DOHH2 (cell line): ENCODE results near the gene GFI1B.
A peak's percentile ranks its signal among the peaks of the same experiment; 100 is the strongest.

Experiments used
- H3F3A ChIP-seq: fragments of 200-600 bp; sonication (generic), shearing (Covaris generic); 2 replicates; pipeline ENCODE4 v1.6.0; 2016; ENCODE audit warnings: antibody characterized with exemption, mild to moderate bottlenecking; ENCODE audit not compliant: control insufficient read depth, insufficient read depth
- H3K27ac ChIP-seq: fragments of 200-600 bp; sonication (generic); 2 replicates; pipeline ENCODE4 v1.5.1; 2014; ENCODE audit warnings: low read depth, mild to moderate bottlenecking, low read length, moderate library complexity
- H3K27me3 ChIP-seq: fragments of 200-600 bp; sonication (generic); 2 replicates; pipeline ENCODE4 v1.6.1; 2014; ENCODE audit warnings: mild to moderate bottlenecking, low read length, mixed read lengths; ENCODE audit not compliant: control insufficient read depth
- H3K36me3 ChIP-seq: fragments of 200-600 bp; sonication (generic); 2 replicates; pipeline ENCODE4 v1.6.1; 2014; ENCODE audit warnings: mild to moderate bottlenecking, low read length, moderate library complexity, mixed read lengths; ENCODE audit not compliant: control insufficient read depth
- H3K4me1 ChIP-seq: fragments of 200-600 bp; sonication (generic); 2 replicates; pipeline ENCODE4 v1.6.1; 2014; ENCODE audit warnings: mild to moderate bottlenecking, low read length, mixed read lengths; ENCODE audit not compliant: control insufficient read depth
- H3K4me2 ChIP-seq: fragments of 200-600 bp; sonication (generic); 2 replicates; pipeline ENCODE4 v1.6.0; 2014; ENCODE audit warnings: mild to moderate bottlenecking, low read length, moderate library complexity
- H3K4me3 ChIP-seq: fragments of 200-600 bp; sonication (generic); 2 replicates; pipeline ENCODE4 v1.5.1; 2014; ENCODE audit warnings: mild to moderate bottlenecking, low read length, mixed read lengths
- H3K79me2 ChIP-seq: fragments of 200-600 bp; sonication (generic); 2 replicates; pipeline ENCODE4 v1.6.1; 2014; ENCODE audit warnings: mild to moderate bottlenecking, low read length, mixed read lengths; ENCODE audit not compliant: control insufficient read depth
- H3K9me2 ChIP-seq: fragments of 200-600 bp; sonication (generic); replicated peaks from 2 replicates; pipeline ENCODE4 v1.6.1; 2014; ENCODE audit warnings: mild to moderate bottlenecking, low read length, mixed read lengths; ENCODE audit not compliant: control insufficient read depth
- H3K9me3 ChIP-seq: fragments of 200-600 bp; sonication (generic); 2 replicates; pipeline ENCODE4 v1.6.1; 2014; ENCODE audit warnings: antibody characterized with exemption, low read length, mixed read lengths; ENCODE audit not compliant: control insufficient read depth, insufficient read depth
- H4K20me1 ChIP-seq: fragments of 200-600 bp; sonication (generic); 2 replicates; pipeline ENCODE4 v1.6.0; 2014; ENCODE audit warnings: low read depth, mild to moderate bottlenecking, antibody characterized with exemption, low read length, moderate library complexity; ENCODE audit not compliant: control insufficient read depth, insufficient read depth
- EZH2phosphoT487 ChIP-seq: fragments of 200-600 bp; sonication (generic); IDR thresholded peaks from 2 replicates; pipeline ENCODE4 v1.6.1; 2017; ENCODE audit warnings: borderline replicate concordance, mild to moderate bottlenecking, antibody characterized with exemption, low read length, moderate library complexity, mixed read lengths
- TF ChIP-seq, protein P1 (sequence below): fragments of 200-600 bp; sonication (generic); IDR thresholded peaks from one replicate; pipeline ENCODE4 v1.5.1; 2014; ENCODE audit warnings: antibody characterized with exemption, mild to moderate bottlenecking, low read depth, low read length; ENCODE audit not compliant: poor library complexity, severe bottlenecking

Gene GFI1B

DNA sequence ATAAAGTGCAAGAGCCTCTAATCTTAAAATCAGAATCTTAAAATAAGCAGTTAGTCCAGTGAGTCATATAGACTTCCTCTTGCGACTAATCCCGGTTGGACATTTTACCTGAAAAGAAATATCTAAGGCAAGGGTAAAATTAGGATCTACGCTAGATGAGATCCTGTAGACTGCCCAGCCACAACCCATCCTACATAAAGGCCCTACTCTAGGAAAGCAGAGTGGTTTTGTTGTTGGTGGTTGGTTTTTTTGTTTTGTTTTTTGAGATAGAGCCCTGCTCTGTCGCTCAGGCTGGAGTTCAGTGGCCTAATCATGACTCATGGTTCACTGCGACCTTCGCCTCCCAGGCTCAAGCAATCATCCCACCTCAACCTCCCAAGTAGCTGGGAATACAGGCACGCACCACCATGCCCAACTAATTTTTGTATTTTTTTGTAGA lies 41.0 kb upstream of the GFI1B start:
- no peak for TF ChIP-seq EZH2phosphoT487
- TF ChIP-seq, protein P1, sequence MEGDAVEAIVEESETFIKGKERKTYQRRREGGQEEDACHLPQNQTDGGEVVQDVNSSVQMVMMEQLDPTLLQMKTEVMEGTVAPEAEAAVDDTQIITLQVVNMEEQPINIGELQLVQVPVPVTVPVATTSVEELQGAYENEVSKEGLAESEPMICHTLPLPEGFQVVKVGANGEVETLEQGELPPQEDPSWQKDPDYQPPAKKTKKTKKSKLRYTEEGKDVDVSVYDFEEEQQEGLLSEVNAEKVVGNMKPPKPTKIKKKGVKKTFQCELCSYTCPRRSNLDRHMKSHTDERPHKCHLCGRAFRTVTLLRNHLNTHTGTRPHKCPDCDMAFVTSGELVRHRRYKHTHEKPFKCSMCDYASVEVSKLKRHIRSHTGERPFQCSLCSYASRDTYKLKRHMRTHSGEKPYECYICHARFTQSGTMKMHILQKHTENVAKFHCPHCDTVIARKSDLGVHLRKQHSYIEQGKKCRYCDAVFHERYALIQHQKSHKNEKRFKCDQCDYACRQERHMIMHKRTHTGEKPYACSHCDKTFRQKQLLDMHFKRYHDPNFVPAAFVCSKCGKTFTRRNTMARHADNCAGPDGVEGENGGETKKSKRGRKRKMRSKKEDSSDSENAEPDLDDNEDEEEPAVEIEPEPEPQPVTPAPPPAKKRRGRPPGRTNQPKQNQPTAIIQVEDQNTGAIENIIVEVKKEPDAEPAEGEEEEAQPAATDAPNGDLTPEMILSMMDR: no peak
- Histone ChIP-seq H3K4me3 (no peak overlapping the region), H3K27ac (no peak overlapping the region), H3K27me3 (no peaks in the 10 kb centered on the region), H3F3A (peaks cover 7% of the 10 kb centered on the region), H3K9me2 (no peaks in the 10 kb centered on the region), H4K20me1 (peaks cover 12% of the 10 kb centered on the region), H3K9me3 (no peaks in the 10 kb centered on the region), H3K36me3 (peaks cover 65% of the 10 kb centered on the region), H3K79me2 (peaks cover 99% of the 10 kb centered on the region), H3K4me2 (no peak overlapping the region), H3K4me1 (peaks cover 41% of the 10 kb centered on the region)

DNA sequence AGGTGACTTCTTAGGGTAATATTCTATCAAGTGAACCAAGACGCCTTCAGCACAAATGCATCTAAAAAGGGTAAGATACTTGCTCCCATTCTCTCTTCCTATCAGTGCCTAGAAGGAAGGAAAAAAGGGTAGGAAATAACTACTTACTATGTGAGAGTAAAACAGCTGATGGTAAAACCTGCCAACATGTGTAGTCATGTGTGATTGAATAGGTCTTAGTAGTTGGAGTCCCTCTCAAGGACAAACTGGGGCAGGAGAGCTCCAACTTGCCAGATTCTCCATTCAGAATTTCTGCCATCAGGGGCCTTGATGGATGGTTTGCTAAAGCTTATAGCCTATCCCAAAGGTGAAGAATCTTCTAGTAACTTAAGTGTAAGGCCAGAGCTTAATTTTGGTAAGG lies 39.3 kb upstream of the GFI1B start:
- H4K20me1 ChIP-seq: peaks cover 12% of the 10 kb centered on the region
- H3K9me2 ChIP-seq: no peaks in the 10 kb centered on the region
- no peaks in the 10 kb centered on the region for H3K27me3 ChIP-seq
- no peak overlapping the region for H3K27ac ChIP-seq
- H3K4me1 ChIP-seq: peaks cover 49% of the 10 kb centered on the region
- H3K4me2 ChIP-seq: no peak overlapping the region
- H3K79me2 ChIP-seq: peaks cover 97% of the 10 kb centered on the region
- peaks cover 62% of the 10 kb centered on the region for H3K36me3 ChIP-seq
- TF ChIP-seq, protein P1: no peak
- no peak for TF ChIP-seq EZH2phosphoT487
- H3K9me3 ChIP-seq: no peaks in the 10 kb centered on the region
- H3F3A ChIP-seq: peaks cover 16% of the 10 kb centered on the region
- H3K4me3 ChIP-seq: no peak overlapping the region

DNA sequence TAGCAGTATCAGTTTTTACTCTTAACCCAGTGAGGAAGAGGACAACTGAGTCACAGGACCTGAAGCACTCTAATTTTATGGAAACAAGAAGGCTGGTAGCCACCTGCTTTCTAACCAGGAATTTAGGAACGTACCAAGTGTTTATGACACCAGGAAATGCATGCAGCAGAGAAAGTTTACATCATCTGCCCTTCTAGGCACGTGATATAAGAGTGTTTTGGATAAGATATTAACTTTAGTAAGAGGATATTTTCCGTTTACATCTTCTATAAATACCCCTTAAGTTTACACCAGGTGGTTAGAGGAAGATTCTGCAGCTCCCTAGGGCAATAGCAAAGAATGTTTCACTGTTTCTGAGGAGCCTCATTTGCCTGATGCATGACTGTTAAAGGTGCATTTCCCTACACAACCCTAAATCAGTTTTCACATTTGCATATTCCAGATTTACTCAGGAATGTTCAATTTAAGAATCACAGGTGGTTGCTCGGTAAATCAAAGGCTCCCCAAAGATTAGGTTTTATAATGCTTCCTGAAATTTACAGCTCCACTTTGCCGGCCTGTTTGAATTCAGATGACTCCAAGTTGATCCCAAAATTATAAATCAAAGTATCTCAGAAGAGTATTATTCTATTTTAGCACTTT lies 35.8 kb upstream of the GFI1B start:
- peaks cover 51% of the 10 kb centered on the region for H3K36me3 ChIP-seq
- peaks cover 65% of the 10 kb centered on the region for H3K79me2 ChIP-seq
- H3K9me3 ChIP-seq: no peaks in the 10 kb centered on the region
- peaks cover 76% of the 10 kb centered on the region for H3K4me1 ChIP-seq
- TF ChIP-seq EZH2phosphoT487: no peak
- TF ChIP-seq, protein P1: no peak
- no peaks in the 10 kb centered on the region for H3K27me3 ChIP-seq
- peaks cover 18% of the 10 kb centered on the region for H3F3A ChIP-seq
- H3K27ac ChIP-seq: peak overlapping the region; percentile 98
- peak overlapping the region; percentile 93 for H3K4me3 ChIP-seq
- peak overlapping the region; percentile 93 for H3K4me2 ChIP-seq
- no peaks in the 10 kb centered on the region for H3K9me2 ChIP-seq
- peaks cover 12% of the 10 kb centered on the region for H4K20me1 ChIP-seq
